K562 (cell line): ENCODE results near the gene TANC1. TPM values are rescaled to one million over a fixed set of nuclear protein-coding genes. Genes with fewer than 3 reads are reported as not detected.

Experiments
- ARID1B ChIP-seq: fragments of 450-650 bp; IDR thresholded peaks from 2 replicates; pipeline ENCODE4 v1.6.1; 2016; ENCODE audit warnings: antibody characterized with exemption, mild to moderate bottlenecking, inconsistent platforms
- BRD9 ChIP-seq: fragments of 450-650 bp; IDR thresholded peaks from 2 replicates; pipeline ENCODE4 v1.6.1; 2018; ENCODE audit warnings: low read depth; ENCODE audit not compliant: partially characterized antibody
- FOSL1 ChIP-seq: fragments of 200-800 bp; sonication (Bioruptor generic); conservative IDR thresholded peaks from 2 replicates; pipeline ENCODE4 v1.6.1; 2016; ENCODE audit warnings: missing genetic modification characterization, missing compliant biosample characterization
- HCFC1 ChIP-seq: IDR thresholded peaks from 2 replicates; pipeline ENCODE4 v1.6.1; 2012; ENCODE audit warnings: low read depth, low read length, improper control_type of control experiment
- HNRNPK ChIP-seq: fragments of 200-400 bp; formaldehyde crosslinking; IDR thresholded peaks from one replicate; pipeline ENCODE4 v1.6.1; 2018; ENCODE audit warnings: mild to moderate bottlenecking, low read depth, low read length; ENCODE audit not compliant: poor library complexity, severe bottlenecking
- ID3 ChIP-seq, 2 experiments: fragments of 250-450 bp in 1 of 2; fragments of 450-650 bp in 1 of 2; sonication (Bioruptor Pico) in 1 of 2; IDR thresholded peaks; 2 replicates each; pipeline versions ENCODE4 v1.6.1 to v1.8.0; 2016 to 2021; ENCODE audit warnings: mild to moderate bottlenecking in 2 of 2, moderate library complexity in 2 of 2, missing compliant biosample characterization in 1 of 2, missing genetic modification characterization in 1 of 2
- KDM1A ChIP-seq, 2 experiments: fragments of 450-650 bp; IDR thresholded peaks; 2 replicates each; pipeline ENCODE4 v1.6.1; 2016; ENCODE audit warnings: mild to moderate bottlenecking in 2 of 2
- L3MBTL2 ChIP-seq: fragments of 450-650 bp; IDR thresholded peaks from 2 replicates; pipeline ENCODE4 v1.6.1; 2016; ENCODE audit warnings: mild to moderate bottlenecking, moderate library complexity
- MAFF ChIP-seq: IDR thresholded peaks from 2 replicates; pipeline ENCODE4 v1.6.1; 2012; ENCODE audit warnings: low read length, improper control_type of control experiment
- NCOR1 ChIP-seq: fragments of 450-650 bp; IDR thresholded peaks from 2 replicates; pipeline ENCODE4 v1.6.1; 2016; ENCODE audit warnings: mild to moderate bottlenecking, moderate library complexity
- NRF1 ChIP-seq, 2 experiments: fragments of 450-650 bp; IDR thresholded peaks in 1 of 2; conservative IDR thresholded peaks in 1 of 2; 2 replicates each; pipeline ENCODE4 v1.6.1; 2014; ENCODE audit warnings: mild to moderate bottlenecking in 2 of 2
- RBM15 ChIP-seq: fragments of 200-400 bp; formaldehyde crosslinking; IDR thresholded peaks from 2 replicates; pipeline ENCODE4 v1.6.1; 2018; ENCODE audit warnings: mild to moderate bottlenecking, low read length, moderate library complexity; ENCODE audit not compliant: insufficient read depth
- SMAD2 ChIP-seq: fragments of 150-350 bp; IDR thresholded peaks from 2 replicates; pipeline ENCODE4 v1.6.1; 2014; ENCODE audit warnings: low read depth, mild to moderate bottlenecking, low read length
- SMAD4 ChIP-seq: fragments of 250-450 bp; sonication (Bioruptor Pico); conservative IDR thresholded peaks from 2 replicates; pipeline ENCODE4 v1.8.0; 2021; ENCODE audit warnings: inconsistent platforms, mild to moderate bottlenecking, moderate library complexity
- ZKSCAN8 ChIP-seq: fragments of 200-800 bp; sonication (Bioruptor generic); IDR thresholded peaks from 2 replicates; pipeline ENCODE4 v1.6.1; 2016; ENCODE audit warnings: missing genetic modification characterization, missing compliant biosample characterization
- ZNF212 ChIP-seq: fragments of 450-650 bp; formaldehyde crosslinking; IDR thresholded peaks from 2 replicates; pipeline ENCODE4 v1.4.0; 2020; ENCODE audit warnings: mild to moderate bottlenecking
- ZNF24 ChIP-seq: fragments of 450-650 bp; IDR thresholded peaks from 2 replicates; pipeline ENCODE4 v1.6.1; 2016
- ZNF79 ChIP-seq: fragments of 250-450 bp; sonication (Bioruptor Pico); IDR thresholded peaks from 2 replicates; pipeline ENCODE4 v1.4.0; 2020; ENCODE audit warnings: low read depth, mild to moderate bottlenecking, moderate library complexity
- ZNF830 ChIP-seq: fragments of 250-450 bp; sonication (Bioruptor Pico); IDR thresholded peaks from 2 replicates; pipeline ENCODE4 v1.5.0; 2021; ENCODE audit warnings: mild to moderate bottlenecking
- polyA plus RNA-seq, 8 experiments: library from polyadenylated mRNA; depleted of rRNA in 4 of 8; stranded (reverse) in 5 of 8; unstranded in 3 of 8; fragments of >200 nt; fragmentation: Nextera tagmentation in 2 of 8; fragmentation: Illumina TruSeq in 1 of 8; extraction: Ambion mirVana in 2 of 8; extraction: Trizol in 1 of 8; gene quantifications; 2 replicates each; pipeline versions ENCODE4 v1.2.1 to v1.2.3, GENCODE V29; 2011 to 2014; ENCODE audit warnings: inconsistent platforms in 1 of 8, missing spikeins in 1 of 8
- total RNA-seq, 7 experiments: library from RNA; depleted of rRNA in 6 of 7; stranded (reverse); fragments of >200 nt in 6 of 7; fragmentation: Illumina TruSeq in 2 of 7; extraction: Trizol in 2 of 7; gene quantifications; 2 replicates each; pipeline versions ENCODE4 v1.2.1 to v1.2.3, GENCODE V29; 2011 to 2021; ENCODE audit warnings: low replicate concordance in 1 of 7
- TF ChIP-seq, protein P1 (sequence below): sonication (generic); formaldehyde crosslinking; IDR thresholded peaks from 2 replicates; pipeline ENCODE4 v1.5.0; 2020; ENCODE audit warnings: missing genetic modification reagents
- TF ChIP-seq, protein P2 (sequence below): fragments of 450-650 bp; formaldehyde crosslinking; IDR thresholded peaks from 2 replicates; pipeline ENCODE4 v1.4.0; 2022; ENCODE audit warnings: mild to moderate bottlenecking, moderate library complexity

Gene TANC1
- total and polyA plus RNA-seq, 9 of the 15 experiments (the other 6 are each of a cell fraction or from before 2014, with no cell fraction given): under 0.01 to 0.20 (median 0.07) TPM; not detected in 1

- no peak for TF ChIP-seq HNRNPK
- TF ChIP-seq SMAD2: no peak
- TF ChIP-seq, protein P1, sequence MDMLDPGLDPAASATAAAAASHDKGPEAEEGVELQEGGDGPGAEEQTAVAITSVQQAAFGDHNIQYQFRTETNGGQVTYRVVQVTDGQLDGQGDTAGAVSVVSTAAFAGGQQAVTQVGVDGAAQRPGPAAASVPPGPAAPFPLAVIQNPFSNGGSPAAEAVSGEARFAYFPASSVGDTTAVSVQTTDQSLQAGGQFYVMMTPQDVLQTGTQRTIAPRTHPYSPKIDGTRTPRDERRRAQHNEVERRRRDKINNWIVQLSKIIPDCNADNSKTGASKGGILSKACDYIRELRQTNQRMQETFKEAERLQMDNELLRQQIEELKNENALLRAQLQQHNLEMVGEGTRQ: no peak
- TF ChIP-seq BRD9: no peak
- 0 out of 2 replicates have a peak, but pooled peaks have one; percentile 24 for TF ChIP-seq SMAD4 (CRISPR knock-in tag)
- peak; percentile 47; the same call in 1 of the 2 replicates for TF ChIP-seq ARID1B
- no peak for TF ChIP-seq ZNF79
- no peak for TF ChIP-seq MAFF
- TF ChIP-seq ZNF24: no peak
- TF ChIP-seq NRF1 (conservative IDR thresholded peaks at IDR 0.05 in 1 of 2, IDR thresholded peaks at IDR 0.05 in 1 of 2): 0 out of 4 replicates have a peak, but pooled peaks of 1 of the 2 experiments have one; percentile 9
- no peak for TF ChIP-seq ZNF830 (CRISPR knock-in tag)
- TF ChIP-seq ID3 (CRISPR knock-in tag; IDR thresholded peaks at IDR 0.05): no peak
- TF ChIP-seq ID3 (tag; IDR thresholded peaks at IDR 0.05): 0 out of 2 replicates have a peak, but pooled peaks have one; percentile 54
- TF ChIP-seq ZKSCAN8: 0 out of 2 replicates have a peak, but pooled peaks have one; percentile 32
- TF ChIP-seq NCOR1: no peak
- TF ChIP-seq HCFC1: no peak
- no peak for TF ChIP-seq ZNF212 (CRISPR knock-in tag)
- TF ChIP-seq KDM1A (IDR thresholded peaks at IDR 0.05): 0 out of 4 replicates have a peak, but pooled peaks of 1 of the 2 experiments have one; percentile 1
- TF ChIP-seq, protein P2, sequence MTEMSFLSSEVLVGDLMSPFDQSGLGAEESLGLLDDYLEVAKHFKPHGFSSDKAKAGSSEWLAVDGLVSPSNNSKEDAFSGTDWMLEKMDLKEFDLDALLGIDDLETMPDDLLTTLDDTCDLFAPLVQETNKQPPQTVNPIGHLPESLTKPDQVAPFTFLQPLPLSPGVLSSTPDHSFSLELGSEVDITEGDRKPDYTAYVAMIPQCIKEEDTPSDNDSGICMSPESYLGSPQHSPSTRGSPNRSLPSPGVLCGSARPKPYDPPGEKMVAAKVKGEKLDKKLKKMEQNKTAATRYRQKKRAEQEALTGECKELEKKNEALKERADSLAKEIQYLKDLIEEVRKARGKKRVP: no peak
- TF ChIP-seq FOSL1: peak; percentile 34; the same call in 1 of the 2 replicates
- TF ChIP-seq L3MBTL2: peak; percentile 88
- no peak for TF ChIP-seq RBM15
These were observed 151.3 kb downstream of the TANC1 start (continued) for GRCh38 chr2:159119652-159120257.
